Renal pelvis (tissue), 4 donors: Measurements from ENCODE around the gene SEMA4D. TPM values are rescaled to one million over a fixed set of nuclear protein-coding genes. Genes with fewer than 3 reads are reported as not detected.

Experiments used
- DNase-seq: peaks from one replicate; pipeline ENCODE4 v3.0.0-alpha.2; 2013
- polyA plus RNA-seq, 3 donors: library from polyadenylated mRNA; unstranded; fragments of 120-200 nt; gene quantifications; one replicate each; pipeline ENCODE4 v1.2.1, GENCODE V29; 2013; ENCODE audit not compliant: insufficient read length in 3 of 3

Gene SEMA4D
- polyA plus RNA-seq, 3 donors: 48.5 to 67.5 (median 64.1) TPM

DNA sequence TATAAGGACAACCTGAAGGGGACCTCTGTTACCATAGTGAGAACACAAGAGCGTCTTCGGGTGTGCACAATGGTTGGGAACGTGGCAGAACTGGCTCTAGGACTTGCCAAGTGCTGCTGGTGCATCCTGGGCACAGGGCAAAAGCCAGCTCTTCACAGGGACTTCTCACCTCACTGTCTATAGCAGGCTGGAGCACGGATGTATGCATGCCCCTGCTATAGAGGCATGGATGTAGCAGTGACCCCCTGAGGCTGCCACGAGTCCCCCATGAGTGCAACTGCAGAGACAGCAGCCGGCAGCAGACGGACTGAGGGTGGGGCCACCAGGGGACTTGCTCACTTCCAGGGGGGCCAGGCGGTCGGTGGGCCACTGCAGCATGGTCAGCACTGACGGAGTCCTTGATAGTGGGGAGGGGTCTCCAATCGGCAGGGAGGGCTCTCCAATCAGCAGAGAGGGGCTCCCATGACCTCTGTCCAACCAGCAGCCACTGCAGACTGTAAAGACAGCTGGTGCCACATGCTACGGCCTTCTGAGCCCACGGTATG is 64.9 kb downstream of the SEMA4D start:
- DNase-seq: no peak

DNA sequence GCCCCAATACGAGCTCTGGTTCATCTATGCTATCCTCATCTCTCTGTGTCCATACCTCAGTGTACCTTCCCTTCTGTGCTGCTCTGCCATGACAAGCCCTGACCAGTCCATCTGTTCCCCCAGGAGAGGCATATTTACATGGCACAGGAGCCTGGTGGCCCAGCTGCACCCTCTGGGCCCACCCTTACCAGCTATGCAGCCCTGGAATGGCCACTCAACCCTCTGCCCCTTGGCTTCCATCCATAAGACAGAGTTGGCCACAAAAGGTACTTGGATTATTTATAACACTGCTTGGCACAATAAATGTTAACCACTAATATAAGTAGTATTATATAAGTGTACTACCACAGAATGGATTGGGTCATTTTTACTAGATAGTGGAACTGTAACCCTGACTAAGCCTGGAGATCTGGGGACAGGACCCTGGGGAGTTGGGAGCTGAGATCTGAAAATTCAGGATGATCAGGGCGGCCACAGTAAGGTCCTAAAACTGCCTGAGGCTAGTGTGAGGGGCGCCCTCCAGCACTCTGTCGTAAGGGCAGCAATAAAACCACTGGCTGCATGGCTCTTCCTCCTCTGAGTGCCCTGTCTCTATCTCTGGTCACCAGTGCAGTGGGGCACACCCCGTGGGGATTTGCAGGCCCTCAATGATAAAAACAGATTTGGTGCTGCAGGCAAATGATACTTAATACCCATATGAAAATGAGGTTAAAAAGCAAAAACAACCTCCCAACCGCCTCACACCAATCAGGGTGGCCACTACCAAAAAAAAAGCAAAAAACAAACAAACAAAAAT is 65.8 kb downstream of the SEMA4D start:
- DNase-seq: no peak

DNA sequence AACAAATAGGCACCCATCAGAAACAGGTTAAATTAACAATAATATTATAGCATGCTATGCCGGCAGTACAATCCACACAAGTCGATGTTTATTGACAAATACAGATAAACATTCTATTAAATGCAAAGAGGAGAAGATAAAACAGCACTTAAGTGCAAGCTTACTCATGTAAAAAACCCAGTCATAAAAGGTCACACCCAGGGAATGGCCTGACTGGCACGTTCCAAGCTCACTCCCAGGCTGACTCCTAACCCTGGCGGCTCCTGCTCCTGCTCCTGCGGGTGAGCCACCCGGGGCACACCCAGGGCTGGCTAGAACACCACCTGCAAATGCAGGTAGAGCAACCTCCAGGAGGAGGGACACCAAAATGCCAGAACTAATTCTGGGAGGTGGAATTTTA is 66.9 kb downstream of the SEMA4D start:
- no peak for DNase-seq

DNA sequence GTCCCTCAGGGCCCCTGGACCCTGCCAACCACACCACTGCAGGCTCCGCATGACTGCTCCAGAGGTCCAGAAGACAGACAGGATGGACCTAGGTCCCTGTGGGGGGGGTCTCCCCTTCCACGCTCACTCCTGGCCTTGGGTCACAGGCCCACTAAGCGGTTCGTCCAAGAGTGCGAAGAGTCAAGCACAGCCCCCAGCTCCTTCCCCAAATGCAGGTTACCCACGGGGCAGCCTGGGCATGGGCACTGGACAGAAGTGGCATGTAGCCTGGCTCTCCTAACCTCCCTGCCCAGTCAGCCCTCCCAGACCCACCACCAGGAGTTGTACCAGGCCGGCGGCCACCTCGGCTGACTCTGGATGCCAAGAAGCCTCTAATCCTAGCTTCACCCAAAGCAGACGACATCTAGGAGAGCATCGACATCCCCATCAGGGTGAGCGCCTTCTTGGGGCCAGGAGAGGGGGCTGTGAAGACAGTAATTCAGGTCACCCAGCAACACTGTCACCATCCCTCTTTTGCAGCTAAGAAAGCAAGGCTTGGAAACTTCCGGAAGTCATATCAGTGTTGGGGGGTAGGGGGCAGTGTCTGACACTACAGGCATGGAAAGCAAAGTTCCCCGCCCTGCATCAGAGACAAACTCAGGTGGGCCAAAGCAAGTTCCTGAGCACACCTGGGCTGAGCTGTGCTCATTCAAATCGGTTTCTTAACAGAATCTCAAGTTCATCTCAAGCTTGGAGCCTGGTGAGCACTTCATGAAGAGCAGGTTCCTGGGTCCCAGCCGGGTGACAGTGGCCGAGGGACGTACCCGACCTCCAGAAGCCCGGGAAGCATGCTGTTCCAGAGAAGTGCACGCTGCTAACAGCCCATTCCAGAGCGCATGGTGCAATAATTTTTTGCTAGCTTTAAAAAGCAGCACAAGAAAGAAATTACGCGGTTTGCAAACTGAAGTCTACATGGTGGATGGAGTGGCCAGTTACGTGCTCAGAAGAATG is 68.7 kb downstream of the SEMA4D start:
- DNase-seq: no peak

DNA sequence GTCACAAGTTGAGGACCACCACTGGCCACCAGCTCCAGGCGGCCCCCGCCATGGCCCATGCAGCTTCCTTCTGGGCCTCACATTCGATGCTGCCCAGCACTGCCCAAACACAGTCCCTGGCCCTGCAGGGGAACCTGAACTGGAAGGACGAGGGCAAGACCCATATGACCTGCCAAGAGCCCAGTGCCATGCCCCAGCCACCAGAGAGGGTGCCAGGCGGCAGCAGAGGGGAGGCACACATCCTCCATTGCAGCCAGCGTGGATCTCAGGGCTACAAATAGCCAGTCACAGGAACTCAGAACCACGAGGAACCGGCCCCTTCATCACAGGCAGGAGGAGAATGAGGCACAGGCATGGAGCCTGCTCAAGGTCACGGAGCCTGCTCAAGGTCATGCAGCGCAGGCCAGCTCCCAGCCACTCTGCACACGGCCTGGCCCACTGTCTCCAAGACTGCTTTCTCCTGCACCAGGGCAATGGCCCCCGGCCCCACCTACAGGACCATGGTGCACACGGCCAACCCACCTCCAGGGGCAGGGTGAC is 69.6 kb downstream of the SEMA4D start:
- DNase-seq: no peak

DNA sequence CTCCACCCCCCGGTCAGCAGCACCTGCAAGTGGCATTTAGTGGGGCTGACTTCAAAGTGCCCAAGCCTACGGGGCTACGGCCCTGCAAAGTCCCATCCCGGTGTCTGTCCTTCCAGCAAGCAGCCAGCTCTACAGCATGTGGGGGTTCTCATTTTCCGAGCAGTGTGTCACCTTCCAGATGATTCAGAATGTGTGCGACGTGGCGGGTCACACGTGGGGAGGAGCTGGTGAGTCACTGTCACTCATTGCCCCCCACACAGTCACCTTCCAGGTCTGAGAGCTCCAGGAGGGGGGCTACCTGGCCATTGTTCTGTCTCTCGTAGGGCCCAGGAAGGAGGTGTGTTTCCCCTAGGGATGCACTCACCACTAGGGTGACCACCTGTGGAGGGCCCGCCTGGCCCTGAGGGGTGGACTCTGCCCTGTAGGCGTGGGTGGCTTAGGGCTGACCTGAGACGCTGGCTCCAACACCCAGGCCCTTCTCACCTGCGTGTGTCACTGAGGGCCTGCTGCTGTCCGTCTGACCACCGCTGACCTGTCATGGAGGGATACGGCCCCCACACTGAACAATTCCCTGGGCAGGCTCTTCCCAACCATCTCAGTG is 70.2 kb downstream of the SEMA4D start:
- no peak for DNase-seq

DNA sequence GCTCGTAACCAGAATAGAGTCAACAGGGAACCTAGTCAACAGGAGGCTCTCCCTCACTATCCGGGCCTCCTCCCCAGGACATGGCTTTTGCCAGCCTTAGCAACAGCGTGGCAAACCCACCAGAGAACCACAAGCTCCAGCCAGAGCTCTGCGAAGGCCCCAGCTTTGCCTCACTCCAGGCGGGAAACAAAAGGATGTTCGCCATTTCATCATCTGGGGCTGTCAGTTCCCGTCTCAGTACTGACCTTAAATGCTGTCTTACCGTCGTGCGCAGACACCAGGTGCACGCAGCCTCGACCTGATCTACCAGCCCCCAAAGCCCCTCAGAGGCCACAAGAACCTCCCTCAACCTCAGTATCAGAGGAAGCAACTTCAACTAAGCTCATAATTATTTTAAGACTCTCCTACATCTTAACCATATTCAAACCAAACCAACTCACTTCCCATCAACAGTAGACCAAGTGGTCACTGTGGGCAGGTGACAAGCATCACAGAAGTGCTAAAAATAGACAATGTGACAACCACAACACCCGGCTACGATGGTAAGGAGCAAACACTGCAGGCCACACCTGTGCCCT is 71.4 kb downstream of the SEMA4D start:
- DNase-seq: no peak

DNA sequence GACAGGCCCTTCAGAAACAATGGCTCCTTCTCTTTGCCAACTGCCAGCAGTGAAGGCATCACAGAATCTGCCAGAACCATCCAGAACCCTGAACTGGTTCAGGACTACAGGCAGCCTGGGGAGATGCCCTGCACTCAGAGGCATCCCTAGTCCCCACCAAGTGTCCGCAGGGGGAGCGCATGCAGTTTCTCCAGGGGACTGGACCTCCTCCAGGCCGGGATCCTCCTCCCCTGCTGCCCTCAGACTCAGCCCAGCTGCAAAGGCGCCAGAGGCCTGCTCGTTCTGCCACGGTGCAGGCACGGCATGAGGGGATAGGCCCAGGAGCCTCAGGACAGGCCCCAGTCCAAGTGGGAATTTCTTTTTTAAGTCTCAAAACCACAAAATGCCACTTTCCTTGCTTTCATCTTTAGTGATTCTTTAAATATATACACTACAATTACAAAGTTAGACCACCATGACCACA is 72.0 kb downstream of the SEMA4D start:
- DNase-seq: no peak

DNA sequence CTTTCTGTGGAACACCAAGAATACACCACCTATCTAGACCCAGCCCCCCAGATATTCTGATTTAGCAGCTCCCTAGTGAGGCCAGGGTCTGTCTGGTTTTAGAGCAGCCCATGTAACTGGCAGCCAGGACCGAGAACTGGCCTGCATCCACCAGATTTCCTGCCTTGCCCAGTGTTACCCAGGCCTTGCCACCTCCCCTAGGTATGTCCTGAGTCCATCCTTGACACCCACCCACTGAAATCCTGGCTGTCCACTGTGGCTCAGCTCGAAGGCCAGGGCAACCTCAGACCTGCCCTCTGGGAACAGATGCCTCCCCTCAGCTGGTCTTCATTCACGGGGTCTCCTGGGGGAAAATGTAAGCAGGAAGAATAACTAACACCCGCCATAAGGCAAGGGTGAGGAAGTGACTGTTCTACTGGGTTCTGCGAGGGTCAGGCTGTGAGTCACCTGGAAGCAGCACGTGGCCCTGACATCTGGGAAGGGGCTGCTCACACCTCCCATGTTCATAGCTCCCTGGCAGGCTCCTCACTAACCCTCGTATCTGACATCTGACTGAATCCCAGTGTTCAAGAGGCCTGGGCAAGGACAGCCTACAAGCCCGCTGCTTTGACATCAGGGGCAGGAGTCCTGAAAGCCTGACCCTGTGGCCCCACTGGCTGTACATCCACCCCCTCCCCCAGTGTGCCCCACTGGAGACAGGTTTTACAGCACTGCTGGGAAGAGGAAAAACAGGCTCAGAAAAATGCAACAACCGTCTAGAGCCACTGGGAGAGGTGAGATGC is 72.7 kb downstream of the SEMA4D start:
- DNase-seq: no peak

DNA sequence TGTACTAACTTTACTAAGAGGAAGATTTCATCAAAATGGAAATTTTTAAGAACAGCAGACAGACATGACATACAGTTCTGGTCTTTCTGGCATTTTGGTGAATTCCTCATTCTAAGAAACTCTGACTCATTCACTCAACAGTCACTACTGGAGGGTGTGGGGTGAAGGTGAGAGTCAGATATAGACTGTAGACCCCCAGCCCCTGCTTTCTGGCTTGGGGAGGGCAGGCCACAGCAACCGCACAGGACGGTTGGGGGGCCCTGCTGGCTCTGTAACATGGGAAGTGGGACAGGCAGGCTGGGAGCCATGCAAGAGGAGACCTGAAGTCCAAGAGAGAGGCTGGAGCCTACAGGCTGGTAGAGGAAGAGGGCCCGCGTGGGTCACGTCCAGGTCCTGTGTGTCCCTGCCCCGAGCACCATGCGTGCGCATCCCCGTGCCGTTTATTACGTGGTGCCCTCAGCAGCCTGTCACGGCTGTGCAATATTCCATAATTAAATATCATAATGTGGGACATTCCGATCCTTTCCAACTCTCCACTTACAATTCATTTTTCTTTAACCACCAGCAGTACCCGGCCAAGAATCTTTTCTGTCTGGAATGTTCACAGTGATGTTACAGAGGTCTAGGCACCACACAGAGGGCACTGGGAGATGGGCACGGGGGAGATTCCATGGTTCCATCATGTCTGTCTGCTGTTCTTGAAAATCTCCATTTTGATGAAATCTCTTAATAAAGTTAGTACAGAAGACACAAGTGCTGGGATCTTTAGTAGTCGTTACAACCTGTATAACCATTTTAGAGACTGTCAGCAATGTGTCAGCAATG is 75.5 kb downstream of the SEMA4D start:
- DNase-seq: no peak

DNA sequence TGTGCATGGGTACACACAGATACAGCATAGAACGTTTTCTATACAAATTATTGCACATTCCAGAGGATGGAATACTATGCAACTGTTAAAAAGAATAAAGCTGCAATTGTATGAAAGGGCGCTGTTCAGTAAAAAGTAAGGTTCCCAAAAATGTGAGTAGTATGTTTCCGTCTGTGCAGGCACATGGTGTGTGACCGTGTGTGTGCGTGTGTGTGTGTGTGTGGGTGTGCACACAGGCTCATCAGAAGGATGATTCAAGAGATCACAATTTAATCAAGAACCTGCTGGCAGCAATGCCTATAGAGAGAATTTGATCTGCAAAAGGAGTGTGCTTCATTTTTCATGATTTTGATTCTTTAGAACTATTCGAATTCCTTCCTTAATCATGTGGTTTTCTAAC is 76.3 kb downstream of the SEMA4D start:
- DNase-seq: no peak

DNA sequence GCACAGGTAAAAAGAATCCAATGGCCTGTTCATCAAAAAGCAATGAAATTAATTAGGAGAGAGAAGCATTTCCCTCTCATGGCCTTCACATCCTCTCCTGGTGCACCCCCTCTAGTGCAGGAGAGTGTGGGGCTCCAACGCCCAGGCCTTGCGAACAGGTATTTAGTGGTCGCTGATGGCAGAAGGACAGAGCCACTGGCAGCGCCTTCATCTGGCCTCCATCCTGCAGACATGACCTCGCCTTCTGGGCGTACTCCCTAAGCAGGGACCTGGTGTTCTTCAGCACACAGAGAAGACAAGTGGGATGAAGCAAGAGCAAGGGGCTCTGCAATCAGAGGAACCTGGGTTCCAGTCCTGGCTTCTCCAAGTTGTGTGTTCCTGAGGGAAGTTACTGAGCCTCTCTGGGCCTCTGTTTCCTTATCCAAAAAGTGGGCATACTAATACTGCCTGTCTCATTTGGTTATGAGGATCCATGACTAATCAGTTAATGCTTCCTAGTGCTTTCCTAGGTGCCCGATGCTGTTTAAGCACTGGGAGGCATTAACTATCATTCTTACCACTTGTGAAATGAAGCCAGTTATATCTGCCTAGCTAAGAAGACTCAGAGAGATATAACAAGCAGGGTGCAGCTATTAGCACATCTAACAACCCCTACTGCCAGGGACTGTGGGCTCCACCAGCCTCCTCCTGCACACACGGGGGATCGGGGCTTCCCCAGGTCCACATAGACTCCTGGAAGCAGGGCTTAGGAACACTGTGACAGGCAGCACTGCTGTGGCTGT is 77.3 kb downstream of the SEMA4D start:
- no peak for DNase-seq

DNA sequence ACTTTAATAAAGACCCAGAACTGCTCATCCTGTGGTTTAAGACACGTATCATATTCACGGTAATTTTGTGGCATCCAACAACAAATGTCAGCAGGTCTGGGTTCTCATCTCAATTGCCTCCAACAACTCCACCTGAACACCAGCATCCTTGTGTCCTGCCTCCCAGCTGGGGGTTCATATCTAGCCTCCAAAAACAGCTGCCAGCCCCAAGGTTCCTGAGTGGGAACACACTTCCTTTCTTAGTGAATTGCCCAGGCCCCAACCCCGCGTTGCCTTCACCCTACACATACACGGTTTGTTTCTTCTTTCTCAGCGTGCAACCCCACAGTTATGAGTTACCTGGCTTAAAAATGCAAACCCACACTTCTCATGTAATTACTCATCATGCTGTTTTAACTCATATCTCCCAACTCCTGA is 77.9 kb downstream of the SEMA4D start:
- no peak for DNase-seq

DNA sequence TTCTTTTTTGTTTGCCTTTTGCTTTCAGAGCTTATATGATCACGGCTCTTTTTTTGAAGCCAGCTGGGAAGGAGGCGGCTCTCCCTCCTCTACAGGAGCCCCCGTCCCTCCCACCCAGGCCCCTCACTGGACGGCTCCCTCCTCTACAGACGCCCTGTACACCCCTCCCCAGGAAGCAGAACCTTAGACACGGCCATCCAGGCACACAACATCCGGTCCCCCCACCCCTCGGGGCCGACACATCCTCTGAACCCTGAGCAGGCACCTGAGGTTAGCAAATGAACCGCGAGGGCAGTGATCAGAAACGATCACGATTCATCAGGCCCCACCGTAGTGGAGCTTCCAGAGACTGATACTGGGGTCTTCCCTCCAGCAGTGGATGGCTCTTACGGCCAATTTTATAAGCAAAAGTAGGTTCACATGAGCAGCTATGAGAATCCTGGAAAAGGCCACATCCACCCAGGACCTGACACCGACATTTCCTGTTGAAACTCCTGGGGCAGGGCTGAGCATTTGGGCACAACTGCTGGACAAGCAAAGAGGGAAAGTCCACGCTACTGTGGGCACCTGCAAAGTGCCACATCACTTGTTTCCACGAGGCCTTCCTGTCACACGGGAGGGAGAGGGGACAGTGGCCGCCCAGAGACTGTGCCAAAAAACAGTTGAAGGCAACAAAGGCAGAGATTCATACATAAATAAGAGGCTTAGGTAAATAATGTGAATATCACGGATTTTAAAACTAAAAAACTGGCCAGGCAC is 78.9 kb downstream of the SEMA4D start:
- no peak for DNase-seq

DNA sequence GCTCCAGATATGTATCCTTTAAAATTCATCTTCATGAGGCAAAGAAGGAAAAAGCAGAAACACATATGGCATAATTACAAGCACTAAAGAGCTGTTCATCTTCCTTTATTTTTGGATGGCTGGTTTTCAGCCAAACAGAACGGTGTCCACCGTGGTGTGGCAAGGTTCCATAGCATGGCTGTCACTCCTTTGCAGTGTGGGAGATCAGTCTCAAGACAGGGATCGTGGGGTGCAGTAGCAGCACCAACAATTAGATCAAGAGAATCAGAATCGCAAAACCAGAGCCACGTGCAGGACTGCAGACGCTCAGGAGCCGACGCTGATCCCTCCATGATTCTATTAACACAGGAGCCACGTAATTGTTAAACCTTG is 79.5 kb downstream of the SEMA4D start:
- no peak for DNase-seq

DNA sequence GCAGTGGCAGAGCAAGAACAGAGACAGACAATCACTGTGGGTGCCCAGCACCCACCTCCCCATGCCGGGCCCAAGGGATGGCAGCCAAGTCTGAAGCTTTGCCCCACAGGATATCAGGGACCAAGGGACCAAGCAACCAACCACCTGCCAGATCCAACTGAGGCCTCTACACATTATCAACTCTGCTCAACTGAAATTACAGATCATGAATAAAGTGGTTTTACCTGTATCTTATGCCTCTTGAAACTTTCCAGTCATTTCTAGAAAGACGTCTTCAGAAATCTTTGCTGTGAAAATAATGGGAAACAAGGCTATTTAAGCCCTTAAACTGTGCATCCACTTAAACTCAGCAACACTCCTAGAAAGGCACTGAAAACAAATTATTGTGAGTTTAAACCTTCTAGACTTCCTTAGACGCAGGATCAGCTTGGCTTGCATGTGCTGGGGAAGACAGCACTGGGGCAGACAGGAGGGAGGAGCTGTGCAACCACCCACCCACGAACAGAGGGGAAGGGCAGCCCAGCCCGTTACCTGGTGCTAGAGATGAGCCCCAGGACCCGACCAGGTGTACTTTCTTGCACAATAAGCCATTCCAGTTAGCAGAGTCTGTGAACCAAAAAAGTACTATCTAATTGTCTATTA is 80.0 kb downstream of the SEMA4D start:
- DNase-seq: no peak

DNA sequence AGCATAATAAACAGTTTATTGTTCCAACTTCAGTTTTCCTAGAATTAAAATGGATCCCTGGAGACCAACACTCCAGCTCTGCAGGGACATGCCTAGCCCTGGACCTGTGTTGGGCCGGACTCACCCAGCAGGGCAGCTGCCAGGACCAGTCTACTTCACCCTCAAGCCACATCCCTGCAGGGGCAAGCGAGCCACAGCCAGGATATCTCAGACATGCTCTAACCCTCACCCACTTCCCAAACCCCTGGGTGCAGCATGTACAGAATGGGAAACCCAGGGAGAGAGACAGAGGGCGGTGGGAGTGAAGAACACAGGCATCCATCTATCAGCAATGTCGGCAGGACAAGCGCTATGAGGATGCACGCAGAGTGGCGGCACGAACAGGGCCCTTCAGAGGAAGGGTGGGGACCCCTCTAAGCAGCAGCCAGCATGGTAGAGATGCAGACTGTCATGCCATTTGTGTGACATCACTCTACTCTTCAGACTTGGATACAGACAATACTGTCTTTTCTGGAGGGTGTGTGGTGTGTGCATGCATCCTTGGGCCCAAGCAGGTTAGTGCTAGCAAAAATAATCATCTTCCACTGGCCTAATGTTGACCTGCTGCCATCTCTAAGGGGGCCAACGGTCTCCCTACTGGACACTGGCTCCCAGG is 83.1 kb downstream of the SEMA4D start:
- DNase-seq: no peak
